ENCODE results near the gene KREMEN1.

Gene KREMEN1

GRCh38 chr22:29126670-29127395, 54.0 kb downstream of the KREMEN1 start:
- H3K4me2 ChIP-seq (ENCODE audit: low read length): no peak overlapping the region
- no peaks in the 10 kb centered on the region for H3K9me3 ChIP-seq (replicated peaks; ENCODE audit: low read length)
- H3K4me3 ChIP-seq (ENCODE audit: low read length): no peak overlapping the region
- H3K9ac ChIP-seq (ENCODE audit: low read depth, low read length): no peak overlapping the region
- H3K27me3 ChIP-seq (ENCODE audit: control insufficient read depth, insufficient read depth, low read length): no peaks in the 10 kb centered on the region
- no peaks in the 10 kb centered on the region for H3K36me3 ChIP-seq (ENCODE audit: insufficient read depth, low read length)
- H3K4me1 ChIP-seq (ENCODE audit: control insufficient read depth, insufficient read depth, low read length): peaks cover 8% of the 10 kb centered on the region

GRCh38 chr22:29128891-29129807, 56.3 kb downstream of the KREMEN1 start:
- Histone ChIP-seq H3K4me1 (ENCODE audit: control insufficient read depth, insufficient read depth, low read length) (peaks cover 8% of the 10 kb centered on the region), H3K4me2 (ENCODE audit: low read length) (peak overlapping the region; percentile 49)

GRCh38 chr22:29129808-29130140, 56.9 kb downstream of the KREMEN1 start:
- Histone ChIP-seq H3K9ac (ENCODE audit: low read depth, low read length) (no peak overlapping the region), H3K36me3 (ENCODE audit: insufficient read depth, low read length) (no peaks in the 10 kb centered on the region), H3K27me3 (ENCODE audit: control insufficient read depth, insufficient read depth, low read length) (no peaks in the 10 kb centered on the region), H3K9me3 (replicated peaks; ENCODE audit: low read length) (no peaks in the 10 kb centered on the region), H3K4me2 (ENCODE audit: low read length) (no peak overlapping the region), H3K4me3 (ENCODE audit: low read length) (no peak overlapping the region), H3K4me1 (ENCODE audit: control insufficient read depth, insufficient read depth, low read length) (peaks cover 8% of the 10 kb centered on the region)

More at GRCh38 chr22:29128891-29129807, 56.3 kb downstream of the KREMEN1 start:
- Histone ChIP-seq H3K9me3 (replicated peaks; ENCODE audit: low read length) (no peaks in the 10 kb centered on the region), H3K9ac (ENCODE audit: low read depth, low read length) (no peak overlapping the region), H3K27me3 (ENCODE audit: control insufficient read depth, insufficient read depth, low read length) (no peaks in the 10 kb centered on the region), H3K36me3 (ENCODE audit: insufficient read depth, low read length) (no peaks in the 10 kb centered on the region), H3K4me3 (ENCODE audit: low read length) (no peak overlapping the region)

- Histone ChIP-seq H3K9ac (ENCODE audit: low read depth, low read length) (no peak overlapping the region), H3K36me3 (ENCODE audit: insufficient read depth, low read length) (no peaks in the 10 kb centered on the region), H3K4me1 (ENCODE audit: control insufficient read depth, insufficient read depth, low read length) (peaks cover 8% of the 10 kb centered on the region), H3K9me3 (replicated peaks; ENCODE audit: low read length) (no peaks in the 10 kb centered on the region), H3K4me3 (ENCODE audit: low read length) (no peak overlapping the region), H3K27me3 (ENCODE audit: control insufficient read depth, insufficient read depth, low read length) (no peaks in the 10 kb centered on the region), H3K4me2 (ENCODE audit: low read length) (no peak overlapping the region)
Observed at GRCh38 chr22:29130476-29130875, 57.6 kb downstream of the KREMEN1 start.

- peaks cover 8% of the 10 kb centered on the region for H3K4me1 ChIP-seq (ENCODE audit: control insufficient read depth, insufficient read depth, low read length)
- no peaks in the 10 kb centered on the region for H3K36me3 ChIP-seq (ENCODE audit: insufficient read depth, low read length)
- H3K9me3 ChIP-seq (replicated peaks; ENCODE audit: low read length): no peaks in the 10 kb centered on the region
- H3K4me3 ChIP-seq (ENCODE audit: low read length): no peak overlapping the region
- peaks cover 7% of the 10 kb centered on the region for H3K27me3 ChIP-seq (ENCODE audit: control insufficient read depth, insufficient read depth, low read length)
- no peak overlapping the region for H3K9ac ChIP-seq (ENCODE audit: low read depth, low read length)
- no peak overlapping the region for H3K4me2 ChIP-seq (ENCODE audit: low read length)
Observed at GRCh38 chr22:29133603-29134133, 60.8 kb downstream of the KREMEN1 start.

GRCh38 chr22:29134448-29134847, 61.6 kb downstream of the KREMEN1 start:
- Histone ChIP-seq H3K36me3 (ENCODE audit: insufficient read depth, low read length) (no peaks in the 10 kb centered on the region), H3K4me2 (ENCODE audit: low read length) (no peak overlapping the region), H3K9me3 (replicated peaks; ENCODE audit: low read length) (no peaks in the 10 kb centered on the region), H3K4me3 (ENCODE audit: low read length) (no peak overlapping the region), H3K27me3 (ENCODE audit: control insufficient read depth, insufficient read depth, low read length) (peaks cover 7% of the 10 kb centered on the region), H3K9ac (ENCODE audit: low read depth, low read length) (no peak overlapping the region), H3K4me1 (ENCODE audit: control insufficient read depth, insufficient read depth, low read length) (peaks cover 3% of the 10 kb centered on the region)

- Histone ChIP-seq H3K4me2 (ENCODE audit: low read length) (no peak overlapping the region), H3K36me3 (ENCODE audit: insufficient read depth, low read length) (no peaks in the 10 kb centered on the region), H3K9me3 (replicated peaks; ENCODE audit: low read length) (no peaks in the 10 kb centered on the region), H3K9ac (ENCODE audit: low read depth, low read length) (no peak overlapping the region), H3K4me3 (ENCODE audit: low read length) (no peak overlapping the region), H3K27me3 (ENCODE audit: control insufficient read depth, insufficient read depth, low read length) (peaks cover 7% of the 10 kb centered on the region), H3K4me1 (ENCODE audit: control insufficient read depth, insufficient read depth, low read length) (no peaks in the 10 kb centered on the region)
Observed at GRCh38 chr22:29136782-29137700, 64.2 kb downstream of the KREMEN1 start.

GRCh38 chr22:29138556-29139305, 65.9 kb downstream of the KREMEN1 start:
- H3K36me3 ChIP-seq (ENCODE audit: insufficient read depth, low read length): no peaks in the 10 kb centered on the region
- H3K4me1 ChIP-seq (ENCODE audit: control insufficient read depth, insufficient read depth, low read length): no peaks in the 10 kb centered on the region
- no peak overlapping the region for H3K4me3 ChIP-seq (ENCODE audit: low read length)
- H3K27me3 ChIP-seq (ENCODE audit: control insufficient read depth, insufficient read depth, low read length): peaks cover 7% of the 10 kb centered on the region
- no peaks in the 10 kb centered on the region for H3K9me3 ChIP-seq (replicated peaks; ENCODE audit: low read length)
- no peak overlapping the region for H3K9ac ChIP-seq (ENCODE audit: low read depth, low read length)
- no peak overlapping the region for H3K4me2 ChIP-seq (ENCODE audit: low read length)

GRCh38 chr22:29139965-29140782, 67.3 kb downstream of the KREMEN1 start:
- no peak overlapping the region for H3K4me3 ChIP-seq (ENCODE audit: low read length)
- H3K27me3 ChIP-seq (ENCODE audit: control insufficient read depth, insufficient read depth, low read length): peaks cover 13% of the 10 kb centered on the region
- no peaks in the 10 kb centered on the region for H3K9me3 ChIP-seq (replicated peaks; ENCODE audit: low read length)
- no peak overlapping the region for H3K9ac ChIP-seq (ENCODE audit: low read depth, low read length)
- no peak overlapping the region for H3K4me2 ChIP-seq (ENCODE audit: low read length)
- H3K36me3 ChIP-seq (ENCODE audit: insufficient read depth, low read length): no peaks in the 10 kb centered on the region
- no peaks in the 10 kb centered on the region for H3K4me1 ChIP-seq (ENCODE audit: control insufficient read depth, insufficient read depth, low read length)

- Histone ChIP-seq H3K9me3 (replicated peaks; ENCODE audit: low read length) (no peaks in the 10 kb centered on the region), H3K9ac (ENCODE audit: low read depth, low read length) (no peak overlapping the region), H3K4me3 (ENCODE audit: low read length) (no peak overlapping the region), H3K27me3 (ENCODE audit: control insufficient read depth, insufficient read depth, low read length) (peaks cover 22% of the 10 kb centered on the region), H3K36me3 (ENCODE audit: insufficient read depth, low read length) (no peaks in the 10 kb centered on the region), H3K4me2 (ENCODE audit: low read length) (no peak overlapping the region), H3K4me1 (ENCODE audit: control insufficient read depth, insufficient read depth, low read length) (no peaks in the 10 kb centered on the region)
Observed at GRCh38 chr22:29141078-29141688, 68.3 kb downstream of the KREMEN1 start.
